Esophagus mucosa (tissue), 1 donor: Measurements from ENCODE around the gene LTBP1. TPM values are rescaled to one million over a fixed set of nuclear protein-coding genes. Genes with fewer than 3 reads are reported as not detected.

Experiments
- ATAC-seq: fragments of 200-7000 bp; cut with Tn5 transposase; one replicate; pipeline ENCODE4 v1.9.1; 2020
- total RNA-seq: library from RNA; stranded (reverse); gene quantifications from one replicate; pipeline ENCODE4 v1.2.4, GENCODE V29; 2023
- donor health status: DM: yes; HTN: yes; CAD: no.

The LTBP1 gene
- total RNA-seq, 1 donor from 2014 or later: 33.8 TPM

DNA sequence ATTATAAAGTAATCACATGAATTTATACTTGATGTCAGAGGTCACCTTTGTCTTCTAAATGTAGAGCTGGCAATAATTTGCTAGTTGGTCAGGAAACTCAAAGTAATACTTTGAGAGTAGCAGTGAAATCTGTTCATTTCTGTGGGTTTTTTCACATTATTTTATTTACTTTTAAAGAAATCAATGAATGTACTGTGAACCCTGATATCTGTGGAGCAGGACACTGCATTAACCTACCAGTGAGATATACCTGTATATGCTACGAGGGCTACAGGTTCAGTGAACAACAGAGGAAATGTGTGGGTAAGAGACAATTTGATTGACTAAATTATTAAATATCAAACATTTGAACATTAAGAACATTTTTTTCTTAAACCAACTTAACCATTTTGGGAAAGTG, 326.7 kb downstream of the LTBP1 start:
- no peak for ATAC-seq

DNA sequence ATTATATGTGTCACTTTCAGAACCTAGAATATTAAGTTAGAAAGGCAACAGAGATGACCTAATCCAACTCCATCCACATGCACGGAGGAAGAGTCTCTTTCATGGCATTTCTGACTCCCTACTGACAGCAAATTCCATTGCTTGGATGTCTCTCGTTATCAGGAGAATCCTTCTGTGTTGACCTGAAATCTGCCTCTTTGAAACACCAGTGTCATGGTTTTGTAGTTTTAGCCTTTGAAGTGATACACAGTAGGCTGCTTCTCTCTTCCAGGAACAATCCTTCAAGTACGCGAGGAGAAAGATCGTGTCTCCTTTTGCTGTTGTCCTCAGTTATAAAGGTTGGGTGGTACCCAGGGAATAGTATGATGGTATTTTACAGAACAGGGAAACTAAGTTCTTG, 327.8 kb downstream of the LTBP1 start:
- ATAC-seq: no peak

DNA sequence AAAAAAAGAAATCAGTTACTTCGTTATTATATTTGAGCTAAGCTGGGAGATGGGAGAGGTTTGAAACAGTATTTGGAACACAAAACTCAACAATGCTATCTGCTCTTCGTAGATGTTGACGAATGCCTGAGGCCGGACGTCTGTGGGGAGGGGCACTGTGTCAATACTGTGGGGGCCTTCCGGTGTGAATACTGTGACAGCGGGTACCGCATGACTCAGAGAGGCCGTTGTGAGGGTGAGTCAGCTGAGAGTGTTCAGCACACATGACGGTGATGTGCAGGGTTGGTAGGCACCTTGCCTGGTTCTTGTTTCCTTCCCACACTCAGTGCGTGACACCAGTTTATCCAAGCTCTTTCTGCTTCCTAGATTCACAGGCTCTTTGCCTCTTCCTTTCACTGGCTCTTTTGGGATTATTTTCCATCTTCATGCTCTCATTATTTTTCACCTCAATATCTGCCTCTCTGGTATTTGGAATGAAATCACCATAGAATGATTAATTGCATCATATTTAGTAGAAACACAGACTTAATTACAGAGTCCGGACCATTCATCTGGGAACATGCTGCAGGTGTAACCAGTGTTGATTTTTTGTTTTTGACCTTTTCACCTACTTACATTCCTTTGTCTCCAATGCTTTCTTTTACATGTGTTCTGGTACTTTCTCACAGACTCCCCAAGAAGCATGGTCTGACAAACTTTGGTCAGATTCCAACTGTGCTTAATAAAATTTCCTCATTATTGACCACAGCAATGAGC, 329.1 kb downstream of the LTBP1 start:
- ATAC-seq: peak; percentile 93

DNA sequence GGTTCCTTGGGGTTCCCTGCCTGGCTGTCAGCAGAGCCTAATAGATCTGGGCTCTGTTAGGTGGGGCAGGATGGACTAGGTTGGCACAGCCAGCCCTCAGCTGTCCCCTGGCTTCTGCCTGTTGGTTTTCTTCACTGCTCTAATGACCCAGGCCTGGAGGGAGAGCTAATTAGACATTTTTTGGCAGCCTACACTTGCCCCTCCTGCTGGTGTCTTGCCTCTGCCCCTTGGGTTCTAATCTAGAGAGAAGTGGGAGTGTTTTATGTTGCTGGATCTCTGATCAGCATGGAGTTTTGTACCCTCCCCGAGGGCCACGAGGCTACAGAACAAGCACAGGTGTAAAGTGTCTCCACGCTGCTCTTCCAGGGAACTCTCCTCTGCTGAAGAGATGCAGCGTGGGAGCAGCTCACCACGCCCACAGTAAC, 330.3 kb downstream of the LTBP1 start:
- no peak for ATAC-seq

DNA sequence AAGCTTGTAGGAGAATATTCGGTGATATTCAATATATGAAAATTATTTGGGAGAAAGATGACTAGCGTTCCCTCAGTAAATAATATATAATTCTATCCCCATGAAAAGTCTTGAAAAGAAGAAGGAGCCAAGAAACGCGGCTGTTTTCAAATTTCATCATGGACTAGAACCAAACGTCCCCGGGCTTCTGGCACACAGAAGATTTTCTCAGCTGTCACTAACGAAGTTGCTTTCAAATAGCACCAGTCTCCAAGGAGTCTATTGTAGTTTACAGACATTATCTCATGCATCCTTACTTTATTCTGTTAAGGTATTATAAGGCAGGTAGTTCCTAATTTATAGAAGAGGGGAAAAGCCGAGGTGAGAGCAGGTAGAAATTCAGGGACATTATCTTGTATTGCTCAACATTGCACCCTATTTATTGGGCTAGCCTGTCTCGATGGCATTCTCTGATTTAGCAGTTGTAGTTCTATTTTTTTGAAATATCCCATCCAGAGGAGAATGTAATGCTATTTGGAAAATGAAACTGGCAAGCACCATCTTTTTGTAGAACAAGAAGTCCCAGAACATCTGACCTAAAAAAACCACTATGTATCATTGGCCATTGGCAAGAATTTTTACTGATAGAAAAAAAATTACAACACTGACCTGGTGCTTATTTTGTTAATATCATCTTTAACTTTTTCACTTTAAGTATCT, 331.6 kb downstream of the LTBP1 start:
- ATAC-seq: no peak

DNA sequence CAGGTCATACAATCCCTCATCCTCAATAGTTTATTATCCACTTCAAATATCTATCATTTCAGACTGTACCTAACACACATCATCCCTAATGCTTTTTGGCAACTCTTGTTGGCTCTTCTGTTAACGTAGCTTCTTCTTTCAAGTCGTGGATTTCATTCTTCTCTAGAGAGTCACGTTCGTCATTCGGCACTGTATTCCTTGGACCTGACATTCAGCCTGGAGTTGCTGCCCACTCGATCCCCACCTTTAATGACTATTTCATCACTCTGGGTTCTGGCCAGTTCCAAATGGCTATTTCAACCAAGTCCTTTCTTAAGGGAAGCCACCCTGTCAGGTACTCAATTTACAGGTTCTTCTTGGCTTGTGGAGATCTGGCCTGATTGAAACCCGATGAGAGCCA, 337.5 kb downstream of the LTBP1 start:
- ATAC-seq: no peak

DNA sequence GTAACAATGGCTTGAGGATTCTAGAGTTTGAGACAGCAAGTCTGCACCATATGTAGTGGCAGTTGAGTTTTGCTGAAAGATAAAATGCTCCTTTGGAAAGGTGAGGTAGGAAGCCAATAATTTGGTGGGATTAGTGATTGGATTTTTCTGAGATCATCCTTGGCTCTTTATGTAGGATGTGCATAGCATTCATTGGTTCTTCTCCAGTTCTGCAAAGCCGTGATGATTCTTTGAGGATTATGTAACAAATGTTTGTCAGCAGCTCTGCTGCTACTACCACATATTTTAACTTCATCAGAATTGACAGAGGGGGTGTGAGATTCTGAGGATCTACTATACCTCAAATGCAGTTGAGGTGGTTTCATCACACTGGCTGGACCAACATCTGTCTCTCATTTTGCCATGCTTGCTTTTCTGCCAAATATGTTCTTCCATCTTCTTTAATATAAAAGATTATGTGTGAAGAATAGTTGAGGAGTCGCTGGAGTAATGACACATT, 340.8 kb downstream of the LTBP1 start:
- no peak for ATAC-seq

DNA sequence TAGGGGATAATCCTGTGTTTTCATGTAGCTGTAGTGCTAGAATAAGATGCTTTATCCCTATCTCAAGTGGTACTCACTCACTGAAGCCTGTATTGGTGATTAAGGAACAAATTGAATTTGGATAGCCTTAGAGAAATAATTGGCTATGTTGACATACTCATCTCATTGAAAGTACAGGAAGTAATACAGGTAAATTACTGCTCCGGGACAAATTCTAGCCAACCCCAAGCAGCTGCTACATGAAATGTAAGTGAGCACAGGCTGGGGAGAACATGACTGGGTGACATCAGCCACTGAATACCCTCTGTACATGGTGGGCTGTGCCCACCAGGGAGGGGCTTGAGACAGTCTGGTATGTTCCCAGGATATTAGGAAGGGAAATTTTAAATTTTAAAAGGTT, 341.3 kb downstream of the LTBP1 start:
- ATAC-seq: no peak

DNA sequence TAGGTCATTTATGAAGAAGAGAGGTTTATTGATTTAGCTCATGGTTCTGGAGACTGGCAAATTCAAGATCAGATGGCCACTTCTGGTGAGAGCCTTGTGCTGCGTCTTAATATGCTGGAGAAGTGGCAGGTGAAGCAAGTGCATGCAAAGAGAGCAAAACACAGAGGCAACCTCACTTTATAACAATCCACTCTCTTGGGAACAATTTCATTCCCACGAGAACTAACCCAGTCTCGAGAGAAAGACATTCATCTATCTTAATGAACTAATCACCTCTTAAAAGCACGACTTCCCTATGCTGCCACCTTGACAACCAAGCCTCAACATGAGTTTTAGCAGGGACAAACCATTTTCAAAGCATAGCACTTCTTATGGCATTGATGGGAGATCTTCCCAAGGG, 343.2 kb downstream of the LTBP1 start:
- no peak for ATAC-seq

DNA sequence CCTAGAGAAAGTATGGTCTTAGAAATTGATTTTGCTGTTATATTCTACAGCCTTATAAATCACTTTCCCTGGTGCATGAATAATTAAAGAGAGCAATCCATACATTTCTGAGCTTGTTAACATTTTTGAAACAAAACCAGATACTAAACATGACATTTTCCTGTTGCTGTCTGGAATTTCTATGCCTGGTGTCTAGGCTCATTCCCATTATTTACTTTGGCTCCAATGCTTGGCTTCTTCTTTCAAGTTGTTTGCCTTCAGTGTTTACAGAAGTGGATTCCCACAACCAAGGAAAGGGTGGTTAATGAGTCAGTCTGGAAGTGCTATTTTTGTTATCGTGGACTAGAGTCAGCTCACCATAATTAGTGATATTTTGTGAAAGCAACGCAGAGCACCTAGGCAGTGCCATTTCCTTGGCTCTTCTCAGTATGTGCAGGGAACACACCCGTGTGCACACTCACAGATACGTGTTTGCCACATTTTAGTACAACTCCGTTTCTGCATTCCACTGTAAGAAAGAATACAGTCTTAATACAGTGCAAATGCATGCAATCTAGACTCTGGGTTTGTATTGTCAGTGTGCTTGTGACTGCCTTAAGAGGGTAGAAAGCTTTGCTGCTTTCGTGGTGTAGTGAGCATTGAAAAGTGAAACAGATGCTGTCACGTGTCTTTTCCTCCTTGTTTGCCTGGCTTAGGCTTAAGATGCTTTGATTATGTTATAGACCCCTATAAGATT, 344.7 kb downstream of the LTBP1 start:
- no peak for ATAC-seq

DNA sequence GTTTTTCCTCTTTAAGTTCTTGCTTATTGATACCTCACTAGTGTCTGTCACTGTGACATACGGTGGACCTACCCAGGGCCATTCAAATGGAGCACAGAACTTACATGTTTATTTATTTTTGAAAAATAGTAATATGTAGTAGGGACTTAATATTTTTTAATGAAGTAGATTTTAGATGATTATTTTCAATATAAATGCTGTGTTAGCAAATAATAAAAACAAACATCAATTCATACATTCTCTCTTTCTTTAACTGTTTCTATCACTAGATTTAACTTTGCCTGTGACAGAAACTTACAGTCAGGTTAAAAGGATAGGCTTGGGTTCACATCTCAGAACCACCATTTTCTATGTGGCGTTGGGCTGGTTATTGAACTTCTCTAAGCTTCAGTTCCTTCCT, 345.3 kb downstream of the LTBP1 start:
- no peak for ATAC-seq

DNA sequence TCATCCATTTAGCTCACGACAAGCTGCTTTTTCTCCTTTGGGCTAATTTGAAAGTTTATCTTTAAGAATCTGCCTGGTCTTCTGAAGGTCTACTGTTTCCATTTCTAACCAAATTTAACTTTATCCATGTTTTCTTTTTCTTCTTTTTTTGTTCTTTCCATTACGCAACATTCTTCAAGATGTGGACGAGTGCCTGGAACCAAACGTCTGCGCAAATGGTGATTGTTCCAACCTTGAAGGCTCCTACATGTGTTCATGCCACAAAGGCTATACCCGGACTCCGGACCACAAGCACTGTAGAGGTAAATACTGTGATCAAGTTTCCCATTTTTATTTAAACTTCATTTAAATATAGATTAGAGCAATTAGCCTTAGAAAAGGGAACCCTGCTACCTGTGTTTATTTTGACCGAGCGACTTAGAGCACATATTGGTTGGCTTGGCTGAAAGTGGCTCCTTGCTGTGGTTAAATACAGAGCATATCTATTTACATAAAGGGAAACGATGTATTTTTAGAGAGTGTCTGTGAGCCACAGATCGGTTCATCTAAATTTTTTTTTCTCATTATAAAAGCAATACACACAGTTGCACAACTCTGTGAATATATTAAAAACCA, 346.3 kb downstream of the LTBP1 start:
- no peak for ATAC-seq

DNA sequence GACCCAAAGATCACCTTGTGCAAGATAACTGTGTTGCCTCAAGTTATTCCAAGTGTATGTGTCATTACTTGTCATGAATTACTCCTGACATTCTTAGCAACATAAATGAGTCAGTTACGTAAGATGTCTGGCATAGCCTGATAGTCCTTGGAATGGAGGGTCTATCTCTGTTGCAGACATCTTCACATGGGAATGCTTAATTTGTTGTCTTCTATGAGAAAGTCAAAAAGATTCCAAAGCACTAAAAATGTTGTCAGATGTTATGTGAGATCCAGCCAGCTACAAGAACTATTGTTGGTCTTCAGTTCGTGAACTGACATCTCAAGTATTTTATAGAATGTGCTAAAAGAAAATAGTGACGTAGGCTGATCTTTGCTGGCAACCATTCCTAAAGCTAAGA, 351.5 kb downstream of the LTBP1 start:
- no peak for ATAC-seq

DNA sequence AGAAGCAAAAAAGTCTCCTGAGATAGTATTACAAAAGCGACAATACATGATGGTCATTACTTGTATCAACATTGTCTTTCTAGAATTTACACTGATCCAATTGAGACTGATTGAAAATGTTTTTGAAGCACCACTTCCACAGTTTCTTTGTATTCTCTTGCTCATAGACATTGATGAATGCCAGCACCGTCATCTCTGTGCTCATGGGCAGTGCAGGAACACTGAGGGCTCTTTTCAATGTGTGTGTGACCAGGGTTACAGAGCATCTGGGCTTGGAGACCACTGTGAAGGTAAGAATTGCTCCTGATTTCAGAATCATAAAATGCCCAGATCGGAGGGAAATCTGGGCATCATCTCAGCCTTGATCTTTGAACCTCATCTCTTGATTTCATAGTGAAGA, 354.6 kb downstream of the LTBP1 start:
- ATAC-seq: no peak

DNA sequence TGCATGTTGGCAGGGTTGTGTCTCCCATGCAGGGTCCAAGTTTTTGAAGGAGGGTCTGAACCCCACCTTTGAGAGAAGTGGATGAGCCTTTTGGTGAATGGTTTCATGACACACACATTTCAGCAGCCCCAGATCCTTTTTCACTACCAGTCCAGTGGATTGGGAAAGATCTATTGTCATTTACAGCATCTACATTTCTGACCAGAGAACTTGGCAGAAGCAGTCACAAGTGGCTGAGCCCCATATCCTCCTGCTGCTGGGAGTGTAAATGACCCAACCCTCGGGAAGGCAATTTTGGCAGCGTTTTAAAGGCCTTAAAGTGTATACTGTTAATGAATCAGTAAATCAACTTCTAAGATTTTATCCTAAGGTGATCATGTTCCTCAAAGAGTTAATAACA, 355.6 kb downstream of the LTBP1 start:
- ATAC-seq: no peak

DNA sequence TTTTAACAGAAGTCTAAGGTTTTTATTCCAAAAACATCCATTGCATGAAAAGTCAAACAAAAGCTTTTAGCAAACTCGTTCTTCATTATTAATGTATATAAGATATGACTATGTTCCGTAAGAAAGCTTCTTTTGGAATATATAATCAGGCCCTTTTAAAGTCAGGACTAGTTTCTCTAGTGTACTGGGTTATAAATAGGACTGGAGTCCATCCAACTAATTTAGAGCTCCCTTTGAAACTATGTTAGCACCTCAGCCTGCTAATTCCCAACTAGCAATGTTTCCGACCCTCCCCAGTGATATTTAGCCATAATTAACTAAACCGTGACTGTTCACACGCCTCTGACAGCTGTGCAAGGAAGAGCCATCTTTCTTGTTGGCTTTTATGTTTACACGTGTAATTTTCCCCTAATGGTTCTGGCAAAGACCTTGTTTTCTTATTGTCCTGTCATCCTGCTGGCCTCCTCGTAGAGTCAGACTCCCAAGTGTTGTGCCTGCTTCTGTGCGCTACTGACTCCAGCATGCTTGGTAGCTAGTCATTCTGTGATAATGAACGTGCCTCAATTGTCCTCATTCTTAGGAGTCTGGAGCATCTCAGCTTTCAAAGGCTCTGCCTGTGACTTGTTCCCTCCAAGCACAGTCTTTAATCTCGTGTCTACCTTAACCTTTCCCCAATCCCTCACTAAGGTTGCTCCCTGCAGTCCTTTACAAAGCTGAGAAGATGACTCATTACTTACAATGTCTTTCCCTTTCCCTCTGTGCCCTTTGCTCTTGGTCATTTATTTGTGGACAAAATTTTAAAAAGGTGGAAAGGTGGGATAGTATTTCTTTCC, 357.5 kb downstream of the LTBP1 start:
- ATAC-seq: no peak

DNA sequence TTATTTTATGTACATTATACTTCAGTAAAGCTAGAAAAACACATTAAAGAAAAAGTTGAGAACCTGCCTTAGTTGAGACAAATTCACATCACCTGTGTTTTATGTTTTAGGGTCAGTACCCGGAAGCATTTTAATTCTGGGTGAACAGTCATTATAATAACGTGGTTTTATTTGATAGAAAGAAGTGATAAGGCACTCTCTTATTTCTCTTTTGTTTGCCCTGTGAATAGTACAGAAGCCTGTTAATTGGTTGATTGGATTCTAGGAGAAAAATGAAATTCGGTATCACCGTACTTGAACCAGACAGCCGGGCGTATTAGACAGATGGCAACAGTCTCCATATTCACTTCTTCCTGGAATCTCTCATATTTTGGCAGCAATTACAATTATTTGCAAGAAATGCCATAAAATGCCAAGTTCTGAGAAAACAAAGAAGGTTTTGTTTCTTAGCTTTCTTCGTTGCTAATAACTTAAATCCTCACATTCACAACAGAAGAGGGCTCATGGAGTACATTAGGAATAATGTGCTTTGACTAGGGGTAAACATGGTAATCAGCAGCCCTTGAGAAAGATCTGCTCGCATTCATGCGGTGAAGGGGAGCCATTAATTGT, 361.0 kb downstream of the LTBP1 start:
- ATAC-seq: no peak

DNA sequence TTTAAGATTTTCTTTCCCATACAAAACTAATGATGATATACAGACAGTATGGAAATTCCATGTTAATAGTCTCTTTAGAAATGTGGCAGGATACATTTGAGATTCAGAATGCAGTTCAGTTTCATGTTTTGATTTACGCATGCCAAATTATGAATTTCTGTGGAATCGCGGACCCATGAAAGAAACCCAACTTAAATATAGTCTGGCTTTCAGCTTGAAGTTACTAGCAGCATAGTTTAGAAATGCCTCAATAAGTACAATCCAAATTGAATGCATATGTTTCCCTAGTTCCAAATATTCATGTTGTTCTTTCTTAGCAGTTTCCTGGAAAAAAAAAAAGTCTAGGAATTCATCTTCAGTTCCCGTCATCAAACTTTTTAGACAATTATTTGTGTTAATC, 365.6 kb downstream of the LTBP1 start:
- no peak for ATAC-seq

DNA sequence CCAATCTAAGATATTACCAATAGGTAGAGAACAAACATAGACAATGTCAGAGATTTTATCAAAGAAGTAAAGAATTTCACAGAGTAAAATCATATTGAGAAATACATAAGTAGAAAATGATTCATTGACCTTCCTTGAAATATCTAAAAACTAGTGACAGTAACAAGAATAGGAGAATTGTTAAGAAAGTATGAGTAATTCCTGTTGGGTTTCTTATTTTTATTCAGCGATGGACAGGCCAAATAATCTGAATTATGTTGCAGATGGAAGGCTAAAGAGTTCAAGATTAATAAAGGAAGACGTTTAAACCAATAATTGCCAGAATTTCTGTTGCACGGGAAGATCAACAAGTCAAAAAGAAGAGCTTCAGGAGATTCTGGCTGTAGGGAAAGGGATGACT, 366.3 kb downstream of the LTBP1 start:
- no peak for ATAC-seq

DNA sequence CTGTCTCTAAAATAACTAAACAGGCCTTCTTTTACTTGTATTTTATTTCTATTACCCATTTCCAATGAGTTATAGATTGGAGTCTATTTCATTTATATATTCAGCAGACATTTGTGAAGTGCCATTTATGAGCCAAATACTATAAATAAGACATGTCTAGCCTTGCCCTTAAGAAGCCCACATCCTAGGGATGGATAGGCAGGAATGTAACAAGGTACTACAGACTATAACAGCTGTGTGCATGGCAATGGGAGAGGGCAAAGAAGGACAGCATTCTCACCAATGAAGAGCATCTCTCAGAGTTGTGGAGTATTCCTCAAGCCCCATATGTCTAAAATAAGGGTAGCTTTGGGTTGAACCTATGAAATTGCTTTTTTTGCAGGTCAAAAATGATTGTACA, 367.8 kb downstream of the LTBP1 start:
- ATAC-seq: no peak

DNA sequence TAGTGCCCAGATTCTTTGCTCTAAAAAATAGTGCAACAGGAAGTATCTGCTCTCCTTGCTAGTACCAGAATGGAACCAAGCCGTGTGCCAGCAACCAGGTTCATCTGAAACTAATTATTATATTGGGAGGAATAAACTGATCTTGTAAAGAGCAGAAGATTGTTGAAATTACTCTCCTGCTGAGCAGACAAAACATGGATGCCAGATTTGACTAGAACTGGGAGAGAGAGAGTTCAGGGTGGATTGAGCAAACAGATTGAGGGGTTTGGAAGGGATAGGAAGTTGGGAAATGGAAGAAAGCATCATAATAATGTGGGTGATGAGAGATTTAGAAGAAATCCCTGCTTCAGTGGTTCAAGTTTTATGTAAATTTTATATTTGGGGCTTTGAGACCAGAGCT, 369.6 kb downstream of the LTBP1 start:
- no peak for ATAC-seq
